ENCODE data around the gene CRYBG2.
A peak's percentile ranks its signal among the peaks of the same experiment; 100 is the strongest.
"Not testable (repeated sequence)": the region's sequence is repeated elsewhere in the genome, so short reads cannot be mapped to it uniquely, and the experiment has no call there.

CRYBG2 gene

DNA sequence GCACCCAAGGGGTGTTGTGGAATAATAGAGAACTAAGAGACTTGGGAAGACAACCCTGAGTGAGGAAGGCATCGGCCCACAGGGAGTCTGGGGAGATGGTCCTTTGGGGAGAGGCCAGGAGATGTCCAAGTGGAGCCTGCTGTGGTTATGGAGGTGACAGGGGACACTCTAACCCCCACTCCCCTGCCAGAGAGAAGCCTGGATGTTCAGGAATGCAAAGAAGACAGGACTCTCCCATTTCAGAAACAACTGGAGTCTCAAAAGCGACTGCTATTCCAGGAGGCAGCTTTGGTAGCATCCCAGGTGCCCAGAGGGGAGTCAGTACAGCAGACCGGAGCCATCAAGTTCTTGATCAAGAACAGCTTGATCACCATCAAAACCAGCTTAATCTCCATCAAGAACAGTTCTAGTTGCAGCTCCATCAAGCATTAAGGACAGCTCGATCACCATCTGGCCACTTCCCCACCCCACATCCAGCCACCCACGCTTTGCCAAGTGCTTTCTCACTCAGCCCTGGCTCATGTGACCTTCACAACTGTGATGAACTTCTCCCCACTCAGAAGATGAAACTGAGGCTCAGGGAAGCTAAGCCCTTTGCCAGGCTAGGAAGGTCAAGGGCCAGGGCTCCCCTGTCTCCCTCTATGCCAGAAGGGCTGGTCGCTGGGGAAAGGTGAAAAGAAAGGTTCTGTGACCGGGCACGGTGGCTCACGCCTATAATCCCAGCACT lies 35.4 kb downstream of the CRYBG2 start:
- Mint-ChIP-seq H3K27me3 (no peaks in the 10 kb centered on the region), H3K4me1 (peaks cover 72% of the 10 kb centered on the region), H3K9me3 (no peaks in the 10 kb centered on the region), H3K36me3 (ENCODE audit: insufficient read depth) (peaks cover 29% of the 10 kb centered on the region), H3K27ac (ENCODE audit: low read depth) (peak overlapping the region; percentile 79), H3K4me3 (peak overlapping the region; percentile 99)
- DNase-seq (ENCODE audit: low spot score in 2 of 2), result no peak
- ATAC-seq (replicated peaks; ENCODE audit: extremely low read depth, poor library complexity, severe bottlenecking), result no peak

DNA sequence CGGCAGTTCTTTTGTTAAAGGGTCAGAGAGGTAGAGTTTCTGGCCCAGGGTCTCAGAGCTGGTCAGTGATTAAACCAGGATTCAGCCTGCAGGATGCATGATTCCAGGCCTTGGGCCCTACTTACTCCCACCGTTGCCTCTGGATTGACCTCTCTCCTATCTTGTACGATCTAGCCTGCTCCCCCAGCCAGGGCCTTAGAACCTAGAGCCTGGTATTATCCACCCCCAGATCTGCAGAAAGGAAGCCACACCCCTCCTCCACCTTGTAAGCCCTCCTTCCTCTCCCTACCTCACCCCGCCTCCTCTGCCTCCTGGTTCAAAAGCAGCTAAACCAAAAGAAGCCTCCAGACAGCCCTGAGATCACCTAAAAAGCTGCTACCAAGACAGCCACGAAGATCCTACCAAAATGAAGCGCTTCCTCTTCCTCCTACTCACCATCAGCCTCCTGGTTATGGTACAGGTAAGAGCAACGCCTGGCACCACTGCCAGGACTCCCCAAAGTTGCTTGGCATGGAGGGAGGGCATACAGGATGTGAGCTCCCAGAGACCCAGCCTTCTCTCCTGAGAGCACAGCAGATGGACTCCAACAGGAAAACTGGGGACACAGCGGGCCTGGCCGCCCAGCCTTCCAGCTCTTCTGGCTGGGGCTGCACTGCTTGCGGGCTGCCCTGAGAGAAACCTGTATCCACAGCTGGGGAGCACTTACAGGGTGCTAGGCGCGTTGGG lies 36.2 kb downstream of the CRYBG2 start, which contains the start of gene CD52:
TSS of gene CD52 (plus strand) at position 347 of the 726 bp plus-strand sequence. CDS start at position 407, 60 bp downstream.
- Mint-ChIP-seq H3K4me1 (peaks cover 72% of the 10 kb centered on the region), H3K27me3 (no peaks in the 10 kb centered on the region), H3K36me3 (ENCODE audit: insufficient read depth) (peaks cover 29% of the 10 kb centered on the region), H3K4me3 (peak within 1 kb of the TSS; percentile 99), H3K9me3 (no peaks in the 10 kb centered on the region), H3K27ac (ENCODE audit: low read depth) (peak within 1 kb of the TSS; percentile 79)
- ATAC-seq (replicated peaks; ENCODE audit: extremely low read depth, poor library complexity, severe bottlenecking) (peak; percentile 69), DNase-seq (ENCODE audit: low spot score in 2 of 2) (peak; percentile 33 to 49)

DNA sequence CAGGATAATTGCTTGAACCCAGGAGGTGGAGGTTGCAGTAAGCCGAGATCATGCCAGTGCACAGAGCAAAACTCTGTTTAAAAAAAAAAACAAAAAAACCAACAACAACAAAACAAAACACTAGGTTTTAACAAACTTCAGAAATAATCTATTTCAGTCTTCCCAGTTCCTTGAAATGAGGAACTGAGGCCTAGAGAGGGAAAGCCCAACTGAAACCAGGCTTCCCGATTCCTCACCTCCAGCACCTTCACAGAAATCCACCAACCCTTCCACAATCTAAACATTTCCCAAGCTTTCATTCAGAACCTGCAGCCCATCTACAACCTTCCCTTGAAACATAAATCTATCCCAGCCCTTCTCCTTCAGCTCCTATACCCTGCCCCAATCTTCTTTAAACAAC lies 36.8 kb downstream of the CRYBG2 start:
- no peaks in the 10 kb centered on the region for H3K27me3 Mint-ChIP-seq
- DNase-seq (ENCODE audit: low spot score in 2 of 2) (no peak), ATAC-seq (replicated peaks; ENCODE audit: extremely low read depth, poor library complexity, severe bottlenecking) (no peak)
- H3K4me3 Mint-ChIP-seq, result peak overlapping the region; percentile 99
- no peaks in the 10 kb centered on the region for H3K9me3 Mint-ChIP-seq
- H3K27ac Mint-ChIP-seq (ENCODE audit: low read depth), result peak overlapping the region; percentile 79
- H3K4me1 Mint-ChIP-seq, result peaks cover 69% of the 10 kb centered on the region
- peaks cover 27% of the 10 kb centered on the region for H3K36me3 Mint-ChIP-seq (ENCODE audit: insufficient read depth)

DNA sequence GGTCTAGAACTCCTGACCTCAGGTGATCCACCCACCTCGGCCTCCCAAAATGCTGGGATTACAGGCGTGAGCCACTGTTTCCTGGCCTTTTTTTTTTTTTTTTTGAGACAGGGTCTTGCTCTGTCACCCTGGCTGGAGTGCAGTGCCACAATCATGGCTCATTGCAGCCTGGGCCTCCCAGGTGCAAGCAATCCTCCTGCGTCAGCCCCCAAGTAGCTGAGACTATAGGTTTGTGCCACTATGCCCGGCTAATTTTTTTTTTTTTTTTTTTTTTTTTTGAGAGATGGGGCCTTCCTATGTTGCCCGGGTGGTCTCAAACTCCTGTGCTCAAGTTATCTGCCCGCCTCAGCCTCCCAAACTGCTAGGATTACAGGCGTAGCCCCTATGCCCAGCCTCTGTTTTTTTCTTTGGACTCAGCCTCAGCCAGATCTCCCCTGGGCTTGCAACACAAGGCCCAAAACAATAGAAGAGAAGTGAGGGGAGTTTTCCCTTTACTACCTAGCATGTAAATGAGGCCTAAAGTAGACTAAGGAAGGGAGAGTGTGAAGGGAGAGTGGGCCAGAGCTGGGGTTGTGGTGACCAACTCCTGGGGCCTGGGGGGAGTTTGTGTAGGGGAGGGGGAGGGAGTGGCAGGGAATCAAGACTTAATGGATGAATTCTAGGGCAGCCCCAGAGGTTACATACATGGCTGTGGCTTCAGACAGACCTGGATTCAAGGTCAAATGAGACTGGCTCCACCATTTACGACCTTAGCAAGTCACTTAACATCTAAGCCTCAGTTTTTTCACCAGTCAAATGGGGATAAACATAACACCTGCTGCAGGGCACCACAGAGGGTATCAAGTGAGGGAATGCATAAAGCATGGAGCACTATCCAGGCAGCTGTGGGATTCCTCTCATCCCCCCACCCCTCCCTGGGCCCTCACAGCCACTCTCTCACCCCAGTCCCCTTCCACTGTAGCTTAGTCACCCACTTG lies 37.8 kb downstream of the CRYBG2 start:
- Mint-ChIP-seq H3K9me3 (no peaks in the 10 kb centered on the region), H3K4me3 (peak overlapping the region; percentile 54), H3K27ac (ENCODE audit: low read depth) (peak overlapping the region; percentile 42), H3K36me3 (ENCODE audit: insufficient read depth) (peaks cover 22% of the 10 kb centered on the region), H3K4me1 (peaks cover 62% of the 10 kb centered on the region), H3K27me3 (no peaks in the 10 kb centered on the region)
- ATAC-seq (replicated peaks; ENCODE audit: extremely low read depth, poor library complexity, severe bottlenecking), result no peak
- DNase-seq (ENCODE audit: low spot score in 2 of 2), result no peak

DNA sequence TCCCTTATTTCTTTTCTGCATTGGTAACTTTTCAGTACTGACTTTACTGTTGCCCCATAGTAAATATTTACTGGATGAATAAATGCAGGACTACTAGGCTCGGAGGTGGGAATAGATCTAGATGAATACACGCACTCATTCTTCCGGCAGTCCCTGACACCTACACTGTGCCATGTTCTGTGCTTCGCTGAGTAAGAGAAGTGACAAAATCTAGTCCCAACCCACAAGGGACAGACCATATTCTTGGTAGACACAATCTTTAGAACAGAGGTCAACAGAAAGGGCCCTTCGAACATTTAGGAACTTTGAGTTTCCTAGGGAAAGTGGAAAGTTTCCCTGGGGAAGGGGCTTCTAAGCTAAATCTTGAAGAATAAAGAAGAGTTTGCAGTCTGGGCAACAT lies 39.4 kb downstream of the CRYBG2 start:
- H3K36me3 Mint-ChIP-seq (ENCODE audit: insufficient read depth), result peaks cover 14% of the 10 kb centered on the region
- no peak for DNase-seq (ENCODE audit: low spot score in 2 of 2)
- H3K4me1 Mint-ChIP-seq, result peaks cover 46% of the 10 kb centered on the region
- ATAC-seq (replicated peaks; ENCODE audit: extremely low read depth, poor library complexity, severe bottlenecking), result no peak
- no peaks in the 10 kb centered on the region for H3K27me3 Mint-ChIP-seq
- peak overlapping the region; percentile 42 for H3K27ac Mint-ChIP-seq (ENCODE audit: low read depth)
- H3K9me3 Mint-ChIP-seq, result no peaks in the 10 kb centered on the region
- peak overlapping the region; percentile 54 for H3K4me3 Mint-ChIP-seq

DNA sequence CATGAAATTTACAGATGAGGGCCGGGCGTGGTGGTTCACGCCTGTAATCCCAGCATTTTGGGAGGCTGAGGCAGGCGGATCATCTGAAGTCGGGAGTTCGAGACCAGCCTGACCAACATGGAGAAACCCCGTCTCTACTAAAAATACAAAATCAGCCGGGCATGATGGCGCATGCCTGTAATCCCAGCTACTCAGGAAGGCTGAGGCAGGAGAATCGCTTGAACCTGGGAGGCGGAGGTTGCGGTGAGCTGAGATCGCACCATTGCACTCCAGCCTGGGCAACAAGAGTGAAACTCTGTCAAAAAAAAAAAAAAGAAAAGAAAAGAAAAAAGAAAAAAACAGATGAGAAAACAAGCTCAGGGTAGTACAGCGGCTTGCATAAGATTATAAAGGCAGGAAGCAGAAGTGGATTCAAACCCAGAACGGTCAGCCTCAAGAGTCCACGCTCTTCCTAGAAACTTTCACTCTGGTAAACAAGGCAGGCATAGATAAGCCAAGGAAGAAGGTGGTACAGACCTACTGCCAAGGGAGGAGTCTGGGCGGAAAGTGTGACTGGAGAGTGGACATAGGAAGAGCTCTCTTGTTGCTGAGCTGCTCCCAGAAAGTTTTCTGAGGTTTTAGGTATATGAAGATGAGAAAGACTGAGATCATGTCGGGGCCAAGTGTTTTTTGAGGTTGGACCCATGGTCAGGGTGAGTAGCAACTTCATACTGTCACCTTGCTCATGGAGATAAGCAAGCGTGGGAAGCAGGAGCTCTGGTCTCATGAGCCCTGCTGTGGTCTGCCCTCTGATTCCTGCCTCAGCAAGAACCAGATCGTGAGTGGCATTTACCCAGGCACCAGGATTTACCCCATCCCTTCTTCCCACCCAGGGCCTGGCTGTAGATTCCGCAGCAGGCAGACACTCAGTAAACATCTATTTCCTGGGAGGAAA lies 45.7 kb downstream of the CRYBG2 start:
- DNase-seq (ENCODE audit: low spot score in 2 of 2); H3K36me3 Mint-ChIP-seq (ENCODE audit: insufficient read depth); H3K27me3 Mint-ChIP-seq; H3K9me3 Mint-ChIP-seq; ATAC-seq (replicated peaks; ENCODE audit: extremely low read depth, poor library complexity, severe bottlenecking): not testable (repeated sequence)
- Mint-ChIP-seq H3K27ac (ENCODE audit: low read depth) (peak overlapping the region; percentile 78), H3K4me1 (peaks cover 15% of the 10 kb centered on the region), H3K4me3 (peak overlapping the region; percentile 93)

DNA sequence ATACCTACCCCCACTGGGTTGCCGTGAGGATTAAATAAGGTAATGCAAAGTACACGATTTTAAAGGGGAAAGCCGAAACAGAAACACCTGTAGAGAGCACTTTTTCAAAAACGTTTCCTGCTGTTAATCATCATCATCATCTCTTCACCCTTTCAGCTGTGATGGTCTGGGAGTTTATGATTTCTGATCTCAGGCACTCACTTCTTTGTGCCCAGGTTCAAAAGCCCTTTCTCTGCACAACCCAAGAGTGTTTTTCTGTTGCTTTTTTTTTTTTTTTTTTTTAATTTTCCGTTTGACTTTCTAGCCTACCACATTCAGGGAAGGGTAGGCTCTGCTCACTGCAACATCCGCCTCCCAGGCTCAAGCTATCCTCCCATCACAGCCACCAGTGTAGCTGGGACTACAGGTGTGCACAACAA lies 46.6 kb downstream of the CRYBG2 start:
- H3K27ac Mint-ChIP-seq (ENCODE audit: low read depth), result no peak overlapping the region
- peak overlapping the region; percentile 93 for H3K4me3 Mint-ChIP-seq
- peaks cover 9% of the 10 kb centered on the region for H3K36me3 Mint-ChIP-seq (ENCODE audit: insufficient read depth)
- H3K4me1 Mint-ChIP-seq, result peaks cover 12% of the 10 kb centered on the region
- no peaks in the 10 kb centered on the region for H3K9me3 Mint-ChIP-seq
- H3K27me3 Mint-ChIP-seq, result no peaks in the 10 kb centered on the region
- ATAC-seq (replicated peaks; ENCODE audit: extremely low read depth, poor library complexity, severe bottlenecking), result no peak
- DNase-seq (ENCODE audit: low spot score in 2 of 2), result no peak

DNA sequence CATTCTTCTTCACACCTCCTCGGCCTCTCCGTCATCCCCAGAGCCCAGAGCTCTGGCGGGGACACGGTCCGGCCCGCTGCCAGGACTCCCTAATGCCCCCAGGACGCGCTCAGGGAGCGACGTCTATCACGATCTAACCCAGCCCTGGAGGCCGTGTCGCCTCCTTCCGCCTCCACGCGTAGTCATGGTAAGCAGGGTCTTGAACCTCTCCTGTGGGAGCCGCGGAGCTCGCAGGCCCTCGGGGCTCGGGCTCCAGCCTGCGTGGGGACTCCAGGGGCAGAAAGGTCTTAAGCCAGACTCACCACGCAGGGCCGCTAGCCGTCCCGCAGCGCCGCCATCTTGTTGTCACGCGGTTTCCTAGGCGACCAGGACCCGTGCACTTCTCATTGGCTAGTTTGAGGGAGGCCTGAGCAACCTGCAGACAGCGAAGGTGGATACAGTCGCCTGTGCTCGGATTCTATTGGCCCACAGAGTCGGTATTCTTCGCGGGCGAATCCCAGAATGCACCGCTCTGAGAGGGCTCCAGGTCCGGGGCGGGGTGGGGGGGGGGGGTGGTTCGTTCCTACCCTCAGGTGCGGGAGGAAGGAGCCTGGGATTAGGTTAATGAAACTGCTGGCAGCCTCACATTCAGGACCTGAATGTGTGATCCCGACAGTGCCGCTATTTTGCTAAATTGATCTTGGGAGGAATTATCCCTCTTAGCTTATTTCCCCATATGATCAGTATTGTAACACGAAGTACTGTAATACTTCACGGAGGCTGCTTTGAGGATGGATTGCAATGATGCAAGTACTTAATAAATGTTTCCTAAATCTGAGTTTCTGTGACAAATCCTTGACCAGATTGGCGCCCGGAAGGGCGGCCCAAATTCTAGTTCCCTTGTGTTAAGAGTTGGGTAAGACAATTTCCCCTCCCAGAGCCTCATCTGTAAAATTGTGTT lies 47.4 kb downstream of the CRYBG2 start, which contains the start of gene UBXN11:
TSS of gene UBXN11 (minus strand) at position 347 of the 940 bp plus-strand sequence. CDS start 3,753 bp downstream, outside the sequence.
- peaks cover 12% of the 10 kb centered on the region for H3K4me1 Mint-ChIP-seq
- ATAC-seq (replicated peaks; ENCODE audit: extremely low read depth, poor library complexity, severe bottlenecking), result peak; percentile 100
- H3K27ac Mint-ChIP-seq (ENCODE audit: low read depth), result peak within 1 kb of the TSS; percentile 96
- no peaks in the 10 kb centered on the region for H3K27me3 Mint-ChIP-seq
- DNase-seq (ENCODE audit: low spot score in 2 of 2), result peak; percentile 75 to 86
- H3K36me3 Mint-ChIP-seq (ENCODE audit: insufficient read depth), result peaks cover 9% of the 10 kb centered on the region
- no peaks in the 10 kb centered on the region for H3K9me3 Mint-ChIP-seq
- peak within 1 kb of the TSS; percentile 93 for H3K4me3 Mint-ChIP-seq

DNA sequence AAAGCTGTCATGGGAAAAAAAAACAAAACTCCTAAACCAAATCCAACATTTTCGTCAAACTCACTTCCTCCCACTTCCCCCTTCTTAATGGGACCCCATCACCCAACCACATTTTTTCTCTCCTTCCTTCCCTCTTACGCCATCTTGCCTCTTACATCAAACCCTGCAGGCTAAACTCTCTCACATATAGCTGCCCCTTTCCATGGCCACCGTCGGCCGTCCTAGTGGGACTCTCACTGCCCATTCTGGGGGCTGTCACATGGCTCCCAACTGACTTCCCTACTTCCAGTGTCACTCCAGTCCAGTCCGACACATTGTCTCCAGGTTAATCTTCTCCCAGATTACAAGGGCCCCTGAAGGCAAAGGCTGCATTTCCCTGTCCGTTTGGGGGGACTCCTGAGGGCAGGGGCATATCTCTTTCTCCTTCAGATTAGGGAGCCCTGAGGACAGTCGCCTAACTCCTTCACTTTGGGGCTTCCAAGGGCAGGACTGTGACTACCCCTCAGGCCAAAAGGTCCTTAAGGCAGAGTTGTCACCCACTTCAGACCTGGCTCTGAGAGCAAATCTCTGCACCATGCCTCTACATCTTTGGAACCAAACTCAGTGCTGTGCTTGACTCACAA lies 48.2 kb downstream of the CRYBG2 start:
- Mint-ChIP-seq H3K9me3 (no peaks in the 10 kb centered on the region), H3K36me3 (ENCODE audit: insufficient read depth) (peaks cover 9% of the 10 kb centered on the region), H3K27me3 (no peaks in the 10 kb centered on the region), H3K4me3 (peak overlapping the region; percentile 93), H3K27ac (ENCODE audit: low read depth) (peak overlapping the region; percentile 96), H3K4me1 (peaks cover 15% of the 10 kb centered on the region)
- no peak for ATAC-seq (replicated peaks; ENCODE audit: extremely low read depth, poor library complexity, severe bottlenecking)
- DNase-seq (ENCODE audit: low spot score in 2 of 2), result no peak

DNA sequence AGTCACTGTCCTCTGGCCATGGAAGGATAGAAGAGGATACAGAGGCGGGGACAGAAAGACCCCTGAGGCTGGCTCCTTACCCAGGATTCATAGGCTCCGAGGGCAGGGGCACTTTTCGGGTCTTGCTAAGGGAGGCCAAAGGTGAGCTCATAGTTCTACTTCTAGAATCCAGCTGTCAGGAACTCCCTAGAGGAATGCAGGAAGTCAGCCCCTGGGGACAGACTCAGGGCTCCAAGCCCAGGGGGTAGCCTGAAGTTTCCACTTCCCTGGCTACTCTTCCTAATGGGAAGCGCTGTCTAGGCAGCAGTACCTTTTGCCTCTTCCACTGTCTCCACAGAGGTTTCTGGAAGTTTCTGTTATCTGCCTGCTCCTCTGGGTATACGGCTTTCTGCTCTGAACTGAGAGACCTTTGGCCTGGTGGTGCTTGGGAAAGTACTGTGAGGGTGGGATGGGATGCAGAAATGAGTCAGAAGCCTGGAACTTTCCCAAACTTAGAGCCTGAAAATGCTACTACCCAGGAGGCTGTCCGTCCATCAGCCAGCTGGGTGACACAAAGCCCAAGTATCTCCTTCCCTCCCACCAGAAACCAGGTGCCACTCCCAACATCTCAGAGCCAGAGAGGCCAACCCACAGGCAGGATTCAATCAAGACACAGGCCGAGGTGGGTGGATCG lies 51.1 kb downstream of the CRYBG2 start:
- no peak for DNase-seq (ENCODE audit: low spot score in 2 of 2)

More for the DNA sequence above, 51.1 kb downstream of the CRYBG2 start:
- Mint-ChIP-seq H3K27me3 (no peaks in the 10 kb centered on the region), H3K27ac (ENCODE audit: low read depth) (no peak overlapping the region), H3K9me3 (no peaks in the 10 kb centered on the region), H3K36me3 (ENCODE audit: insufficient read depth) (peaks cover 9% of the 10 kb centered on the region), H3K4me1 (peaks cover 29% of the 10 kb centered on the region), H3K4me3 (no peak overlapping the region)
- no peak for ATAC-seq (replicated peaks; ENCODE audit: extremely low read depth, poor library complexity, severe bottlenecking)

Measured in central memory CD8-positive, alpha-beta T cell (primary cell).